K562 (cell line): ENCODE measurements around the gene MCM7. TPM values are rescaled to one million over a fixed set of nuclear protein-coding genes. Genes with fewer than 3 reads are reported as not detected.

ENCODE experiments used
- ASH1L ChIP-seq: fragments of 450-650 bp; IDR thresholded peaks from 2 replicates; pipeline ENCODE4 v1.6.1; 2018; ENCODE audit warnings: borderline replicate concordance, mild to moderate bottlenecking, low read depth; ENCODE audit not compliant: partially characterized antibody
- BHLHE40 ChIP-seq: IDR thresholded peaks from 2 replicates; pipeline ENCODE4 v1.6.1; 2011; ENCODE audit warnings: low read length, improper control_type of control experiment
- CBX8 ChIP-seq: fragments of 200-600 bp; sonication (generic); IDR thresholded peaks from 2 replicates; pipeline ENCODE4 v1.6.1; 2012; ENCODE audit warnings: borderline replicate concordance, mixed run types, low read depth, mild to moderate bottlenecking, moderate library complexity, mixed read lengths, low read length, control low read depth, inconsistent platforms; ENCODE audit not compliant: poor library complexity, severe bottlenecking; ENCODE audit errors: extremely low read depth
- CGGBP1 ChIP-seq: fragments of 250-450 bp; sonication (Bioruptor Pico); IDR thresholded peaks from 2 replicates; pipeline ENCODE4 v1.9.0; 2021; ENCODE audit warnings: mild to moderate bottlenecking
- CHCHD3 ChIP-seq: fragments of 250-450 bp; sonication (Bioruptor Pico); IDR thresholded peaks from 2 replicates; pipeline ENCODE4 v2.1.2; 2022; ENCODE audit warnings: mild to moderate bottlenecking
- CREB3L1 ChIP-seq: fragments of 450-650 bp; IDR thresholded peaks from 2 replicates; pipeline ENCODE4 v1.6.1; 2014; ENCODE audit warnings: low read depth, mild to moderate bottlenecking, moderate library complexity, borderline replicate concordance
- CTBP1 ChIP-seq: fragments of 450-650 bp; IDR thresholded peaks from 2 replicates; pipeline ENCODE4 v1.6.1; 2016; ENCODE audit warnings: borderline replicate concordance
- DIDO1 ChIP-seq: fragments of 450-650 bp; IDR thresholded peaks from 2 replicates; pipeline ENCODE4 v1.6.1; 2016; ENCODE audit warnings: low read depth, missing biosample characterization, missing genetic modification characterization
- KDM1A ChIP-seq, 2 experiments: fragments of 450-650 bp; IDR thresholded peaks; 2 replicates each; pipeline ENCODE4 v1.6.1; 2016; ENCODE audit warnings: mild to moderate bottlenecking in 2 of 2
- L3MBTL2 ChIP-seq: fragments of 450-650 bp; IDR thresholded peaks from 2 replicates; pipeline ENCODE4 v1.6.1; 2016; ENCODE audit warnings: mild to moderate bottlenecking, moderate library complexity
- NBN ChIP-seq: fragments of 450-650 bp; IDR thresholded peaks from 2 replicates; pipeline ENCODE4 v1.6.1; 2016; ENCODE audit warnings: low read depth, mild to moderate bottlenecking
- NR2C1 ChIP-seq, 2 experiments: fragments of 450-650 bp; IDR thresholded peaks; 2 replicates each; pipeline ENCODE4 v1.6.1; 2017; ENCODE audit warnings: mild to moderate bottlenecking in 2 of 2, antibody characterized with exemption in 1 of 2, inconsistent platforms in 1 of 2, missing compliant biosample characterization in 1 of 2, missing genetic modification characterization in 1 of 2
- SETDB1 ChIP-seq: IDR thresholded peaks from one replicate; pipeline ENCODE4 v1.6.1; 2012; ENCODE audit warnings: low read length, control low read depth, inconsistent platforms
- SIX5 ChIP-seq, 2 experiments: IDR thresholded peaks; 2 replicates each; pipeline ENCODE4 v1.6.1; 2011; ENCODE audit warnings: low read length in 2 of 2, borderline replicate concordance in 1 of 2, low read depth in 1 of 2, mild to moderate bottlenecking in 1 of 2, moderate library complexity in 1 of 2; ENCODE audit not compliant: insufficient read depth in 1 of 2
- THRB ChIP-seq: fragments of 450-650 bp; formaldehyde crosslinking; conservative IDR thresholded peaks from 2 replicates; pipeline ENCODE4 v1.4.0; 2022; ENCODE audit warnings: mild to moderate bottlenecking, missing genetic modification characterization
- ZBTB2 ChIP-seq: fragments of 450-650 bp; IDR thresholded peaks from 2 replicates; pipeline ENCODE4 v1.6.1; 2016; ENCODE audit warnings: antibody characterized with exemption
- ZNF398 ChIP-seq: fragments of 250-450 bp; sonication (Bioruptor Pico); IDR thresholded peaks from 2 replicates; pipeline ENCODE4 v1.8.0; 2021; ENCODE audit warnings: moderate library complexity, mild to moderate bottlenecking, inconsistent platforms
- ZNF764 ChIP-seq: fragments of 250-450 bp; sonication (Bioruptor Pico); IDR thresholded peaks from 2 replicates; pipeline ENCODE4 v1.4.0; 2020; ENCODE audit warnings: low read depth, mild to moderate bottlenecking, moderate library complexity
- ZSCAN32 ChIP-seq: fragments of 450-650 bp; formaldehyde crosslinking; IDR thresholded peaks from 2 replicates; pipeline ENCODE4 v1.4.0; 2020; ENCODE audit warnings: mild to moderate bottlenecking, moderate library complexity
- polyA plus RNA-seq, 8 experiments: library from polyadenylated mRNA; depleted of rRNA in 4 of 8; stranded (reverse) in 5 of 8; unstranded in 3 of 8; fragments of >200 nt; fragmentation: Nextera tagmentation in 2 of 8; fragmentation: Illumina TruSeq in 1 of 8; extraction: Ambion mirVana in 2 of 8; extraction: Trizol in 1 of 8; gene quantifications; 2 replicates each; pipeline versions ENCODE4 v1.2.1 to v1.2.3, GENCODE V29; 2011 to 2014; ENCODE audit warnings: inconsistent platforms in 1 of 8, missing spikeins in 1 of 8
- total RNA-seq, 7 experiments: library from RNA; depleted of rRNA in 6 of 7; stranded (reverse); fragments of >200 nt in 6 of 7; fragmentation: Illumina TruSeq in 2 of 7; extraction: Trizol in 2 of 7; gene quantifications; 2 replicates each; pipeline versions ENCODE4 v1.2.1 to v1.2.3, GENCODE V29; 2011 to 2021; ENCODE audit warnings: low replicate concordance in 1 of 7

The MCM7 gene
- total and polyA plus RNA-seq, 9 of the 15 experiments (the other 6 are each of a cell fraction or from before 2014, with no cell fraction given) = 329 to 856 (median 437) TPM

GRCh38 chr7:100126931-100127865 is 26.0 kb upstream of the MCM7 start, which contains the start of gene MBLAC1 (continued):
- TF ChIP-seq ZBTB2 (peak; percentile 69), NR2C1 (IDR thresholded peaks at IDR 0.05) (peak; percentile 21; the same call in 1 of the 2 replicates), NR2C1 (tag; IDR thresholded peaks at IDR 0.05) (0 out of 2 replicates have a peak, but pooled peaks have one; percentile 37), ZNF764 (CRISPR knock-in tag) (no peak), CTBP1 (peak; percentile 31), CHCHD3 (no peak), ZSCAN32 (CRISPR knock-in tag) (no peak), SIX5 (IDR thresholded peaks at IDR 0.05; ENCODE audit: borderline replicate concordance in 1 of 2, insufficient read depth in 1 of 2, low read depth in 1 of 2, low read length in 2 of 2) (peak in 1 of 2 experiments; percentile 39; a peak in 1 of 4 replicates), THRB (CRISPR knock-in tag) (0 out of 2 replicates have a peak, but pooled peaks have one; percentile 3), KDM1A (IDR thresholded peaks at IDR 0.05) (peak in 1 of 2 experiments; percentile 88; a peak in 2 of 4 replicates), CREB3L1 (0 out of 2 replicates have a peak, but pooled peaks have one; percentile 11), DIDO1 (tag) (0 out of 2 replicates have a peak, but pooled peaks have one; percentile 26), CBX8 (no peak), ZNF398 (CRISPR knock-in tag) (no peak), NBN (peak; percentile 86; the same call in 1 of the 2 replicates), SETDB1 (no peak), BHLHE40 (peak; percentile 92), L3MBTL2 (peak; percentile 33; the same call in 1 of the 2 replicates), ASH1L (peak; percentile 71), CGGBP1 (no peak)
